Hepatocyte (in vitro differentiated cells): ENCODE measurements around the gene ADGRG6. TPM values are rescaled to one million over a fixed set of nuclear protein-coding genes. Genes with fewer than 3 reads are reported as not detected.

Experiments used
- DNase-seq: peaks from one replicate; pipeline ENCODE4 v3.0.0-alpha.2; 2016; ENCODE audit warnings: low spot score
- H2AFZ ChIP-seq: fragments of 200-600 bp; sonication (generic); 2 replicates; pipeline ENCODE4 v1.6.0; 2016; ENCODE audit warnings: antibody characterized with exemption, mild to moderate bottlenecking
- H3K27ac ChIP-seq: fragments of 200-600 bp; sonication (generic); 2 replicates; pipeline ENCODE4 v1.5.1; 2016; ENCODE audit warnings: mild to moderate bottlenecking
- H3K27me3 ChIP-seq: fragments of 200-600 bp; sonication (generic); 2 replicates; pipeline ENCODE4 v1.6.1; 2016
- H3K36me3 ChIP-seq: fragments of 200-600 bp; sonication (generic); replicated peaks from 2 replicates; pipeline ENCODE4 v1.5.1; 2016; ENCODE audit warnings: low read depth; ENCODE audit not compliant: insufficient read depth
- H3K4me1 ChIP-seq: fragments of 200-600 bp; sonication (generic); 2 replicates; pipeline ENCODE4 v1.5.1; 2016; ENCODE audit warnings: mild to moderate bottlenecking, moderate library complexity; ENCODE audit not compliant: insufficient read depth
- H3K4me2 ChIP-seq: fragments of 200-600 bp; sonication (generic); 2 replicates; pipeline ENCODE4 v1.6.0; 2016
- H3K4me3 ChIP-seq: fragments of 200-600 bp; sonication (generic); 2 replicates; pipeline ENCODE4 v1.5.1; 2016; ENCODE audit warnings: mild to moderate bottlenecking
- H3K79me2 ChIP-seq: fragments of 200-600 bp; sonication (generic); 2 replicates; pipeline ENCODE4 v1.6.0; 2017; ENCODE audit warnings: mild to moderate bottlenecking
- H3K9me2 ChIP-seq: fragments of 200-600 bp; sonication (generic); replicated peaks from 2 replicates; pipeline ENCODE4 v1.6.0; 2017; ENCODE audit warnings: mild to moderate bottlenecking; ENCODE audit not compliant: insufficient read depth
- H3K9me3 ChIP-seq: fragments of 200-600 bp; sonication (generic); 2 replicates; pipeline ENCODE4 v1.5.1; 2016; ENCODE audit warnings: low read depth, mild to moderate bottlenecking
- H4K20me1 ChIP-seq: fragments of 200-600 bp; sonication (generic); 2 replicates; pipeline ENCODE4 v1.6.0; 2016; ENCODE audit warnings: mild to moderate bottlenecking; ENCODE audit not compliant: insufficient read depth, poor library complexity, severe bottlenecking
- EZH2 ChIP-seq: fragments of 200-600 bp; sonication (generic); IDR thresholded peaks from 2 replicates; pipeline ENCODE4 v1.6.1; 2016; ENCODE audit warnings: antibody characterized with exemption, mild to moderate bottlenecking, borderline replicate concordance
- EZH2phosphoT487 ChIP-seq: fragments of 200-600 bp; sonication (generic); IDR thresholded peaks from one replicate; pipeline ENCODE4 v1.6.1; 2018; ENCODE audit warnings: antibody characterized with exemption, mild to moderate bottlenecking, low read depth, moderate library complexity; ENCODE audit not compliant: unreplicated experiment, severe bottlenecking
- WGBS: methylation state at CpG from one replicate; pipeline ENCODE4 v1.1.6; 2016; ENCODE audit warnings: low lambda C conversion rate; ENCODE audit errors: missing lambda C conversion rate; 5-methylcytosine and 5-hydroxymethylcytosine counted together
- polyA plus RNA-seq: library from polyadenylated mRNA; unstranded; fragments of >200 nt; fragmentation: Nextera tagmentation; extraction: Ambion mirVana; gene quantifications from 2 replicates; pipeline ENCODE4 v1.2.1, GENCODE V29; 2016
- total RNA-seq: library from RNA; depleted of rRNA; stranded (reverse); fragments of >200 nt; gene quantifications from 2 replicates; pipeline ENCODE4 v1.2.3, GENCODE V29; 2014
- TF ChIP-seq, protein P1 (sequence below): fragments of 200-600 bp; sonication (generic); IDR thresholded peaks from 2 replicates; pipeline ENCODE4 v1.5.1; 2016; ENCODE audit warnings: antibody characterized with exemption, mild to moderate bottlenecking; ENCODE audit not compliant: poor library complexity

Gene ADGRG6
- total and polyA plus RNA-seq, 2 experiments from 2014 or later, result 13.9 to 92.0 TPM

DNA sequence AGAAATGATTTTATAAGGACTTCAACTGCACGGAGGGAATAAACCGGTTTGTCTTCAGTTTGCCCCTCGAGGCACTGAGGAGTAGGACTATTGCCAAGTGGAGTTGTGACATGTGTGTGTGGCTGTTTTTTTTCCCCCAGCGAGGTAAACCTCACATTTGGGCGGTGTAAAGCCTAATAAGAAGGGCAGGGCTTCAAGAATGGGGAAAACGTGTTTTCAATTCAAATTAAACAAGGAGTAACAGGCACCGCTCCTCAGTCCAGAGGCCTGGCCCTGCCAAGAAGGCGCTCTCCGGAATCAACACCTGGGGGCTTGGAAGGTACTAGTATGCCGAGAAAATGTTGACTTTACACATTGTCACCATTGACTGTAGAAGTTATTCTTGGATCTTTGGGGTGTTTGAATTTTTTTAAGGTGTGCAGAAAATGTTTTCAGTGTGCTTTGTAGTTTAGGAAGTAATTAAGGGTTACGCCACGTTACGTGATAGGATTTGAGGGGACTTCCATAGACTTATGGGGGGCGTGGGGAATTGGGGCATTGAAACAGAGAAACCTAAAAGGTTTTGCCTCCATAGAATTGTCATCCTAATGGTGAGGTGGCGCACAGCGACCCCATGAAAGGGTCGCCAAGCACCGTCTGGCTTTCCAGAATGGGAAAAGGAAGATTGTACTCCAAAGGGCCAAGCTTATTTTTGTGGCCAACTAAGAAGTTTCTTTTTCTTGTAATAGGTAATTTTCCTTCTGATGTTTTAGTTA, 791 bp downstream of the ADGRG6 start:
- Histone ChIP-seq H2AFZ (peak overlapping the region; percentile 85), H3K4me1 (peaks cover 7% of the 10 kb centered on the region), H3K27ac (peak overlapping the region; percentile 83), H3K27me3 (no peaks in the 10 kb centered on the region), H3K4me2 (peak overlapping the region; percentile 88), H3K9me3 (no peaks in the 10 kb centered on the region), H3K4me3 (peak overlapping the region; percentile 86), H3K79me2 (peaks cover 53% of the 10 kb centered on the region), H4K20me1 (no peaks in the 10 kb centered on the region), H3K9me2 (no peaks in the 10 kb centered on the region), H3K36me3 (no peaks in the 10 kb centered on the region)
- 51% methylated on average over 18 of the region's 18 CpGs for WGBS
- TF ChIP-seq, protein P1, sequence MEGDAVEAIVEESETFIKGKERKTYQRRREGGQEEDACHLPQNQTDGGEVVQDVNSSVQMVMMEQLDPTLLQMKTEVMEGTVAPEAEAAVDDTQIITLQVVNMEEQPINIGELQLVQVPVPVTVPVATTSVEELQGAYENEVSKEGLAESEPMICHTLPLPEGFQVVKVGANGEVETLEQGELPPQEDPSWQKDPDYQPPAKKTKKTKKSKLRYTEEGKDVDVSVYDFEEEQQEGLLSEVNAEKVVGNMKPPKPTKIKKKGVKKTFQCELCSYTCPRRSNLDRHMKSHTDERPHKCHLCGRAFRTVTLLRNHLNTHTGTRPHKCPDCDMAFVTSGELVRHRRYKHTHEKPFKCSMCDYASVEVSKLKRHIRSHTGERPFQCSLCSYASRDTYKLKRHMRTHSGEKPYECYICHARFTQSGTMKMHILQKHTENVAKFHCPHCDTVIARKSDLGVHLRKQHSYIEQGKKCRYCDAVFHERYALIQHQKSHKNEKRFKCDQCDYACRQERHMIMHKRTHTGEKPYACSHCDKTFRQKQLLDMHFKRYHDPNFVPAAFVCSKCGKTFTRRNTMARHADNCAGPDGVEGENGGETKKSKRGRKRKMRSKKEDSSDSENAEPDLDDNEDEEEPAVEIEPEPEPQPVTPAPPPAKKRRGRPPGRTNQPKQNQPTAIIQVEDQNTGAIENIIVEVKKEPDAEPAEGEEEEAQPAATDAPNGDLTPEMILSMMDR, result no peak
- TF ChIP-seq EZH2, result no peak
- no peak for TF ChIP-seq EZH2phosphoT487
- DNase-seq, result peak; percentile 17

DNA sequence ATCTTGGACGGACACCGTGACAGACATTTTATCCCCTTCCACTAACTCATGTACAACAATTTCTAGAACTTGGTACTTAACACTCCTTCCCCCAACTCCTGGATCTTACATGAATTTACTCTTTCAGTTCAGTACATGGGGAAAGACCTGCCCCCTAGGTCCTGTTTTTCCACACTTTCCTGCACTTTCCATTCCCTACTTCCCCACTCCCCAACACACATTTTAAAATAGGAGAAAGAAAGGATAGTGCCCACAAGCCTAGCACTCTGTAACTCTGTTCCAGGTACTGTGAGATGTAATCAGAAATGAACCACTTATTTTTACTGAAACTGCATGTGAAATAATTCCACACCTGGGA, 1.3 kb downstream of the ADGRG6 start:
- no peak for DNase-seq
- WGBS, result 81% methylated on average over 2 of the region's 2 CpGs
- Histone ChIP-seq H3K4me2 (peak overlapping the region; percentile 88), H3K79me2 (peaks cover 53% of the 10 kb centered on the region), H3K27me3 (no peaks in the 10 kb centered on the region), H3K4me3 (peak overlapping the region; percentile 29), H4K20me1 (no peaks in the 10 kb centered on the region), H3K27ac (peak overlapping the region; percentile 83), H3K9me3 (no peaks in the 10 kb centered on the region), H3K36me3 (no peaks in the 10 kb centered on the region), H3K4me1 (peaks cover 7% of the 10 kb centered on the region), H2AFZ (peak overlapping the region; percentile 9), H3K9me2 (no peaks in the 10 kb centered on the region)
- no peak for TF ChIP-seq EZH2
- no peak for TF ChIP-seq EZH2phosphoT487

DNA sequence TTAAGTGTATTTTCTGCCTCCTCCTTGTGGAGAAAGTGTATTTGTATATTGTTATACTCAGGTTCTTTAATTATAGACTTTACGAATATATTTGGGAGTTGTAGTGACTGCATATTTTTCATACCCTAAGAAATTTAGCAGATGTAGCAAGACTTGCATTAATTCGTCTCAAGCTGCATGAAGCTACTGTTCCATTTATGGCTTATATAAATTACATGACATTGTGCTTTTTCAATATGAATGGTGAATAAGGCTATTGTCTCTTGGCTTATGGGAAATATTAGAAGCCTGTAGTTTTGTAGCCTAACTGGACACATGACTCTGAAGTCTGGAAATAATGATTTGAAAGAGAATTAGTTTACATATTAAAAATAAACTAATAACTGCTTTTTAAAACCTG, 2.4 kb downstream of the ADGRG6 start:
- no peaks in the 10 kb centered on the region for H3K36me3 ChIP-seq
- no peak overlapping the region for H3K27ac ChIP-seq
- H3K4me3 ChIP-seq, result peak overlapping the region; percentile 22
- no peak overlapping the region for H2AFZ ChIP-seq
- TF ChIP-seq EZH2 (no peak), EZH2phosphoT487 (no peak)
- TF ChIP-seq, protein P1, result no peak
- H3K27me3 ChIP-seq, result no peaks in the 10 kb centered on the region
- no peaks in the 10 kb centered on the region for H3K9me2 ChIP-seq
- WGBS, result 78% methylated on average over 2 of the region's 2 CpGs
- DNase-seq, result no peak
- peaks cover 7% of the 10 kb centered on the region for H3K4me1 ChIP-seq
- H3K79me2 ChIP-seq, result peaks cover 60% of the 10 kb centered on the region
- H3K4me2 ChIP-seq, result peak overlapping the region; percentile 88
- H3K9me3 ChIP-seq, result no peaks in the 10 kb centered on the region
- H4K20me1 ChIP-seq, result no peaks in the 10 kb centered on the region

DNA sequence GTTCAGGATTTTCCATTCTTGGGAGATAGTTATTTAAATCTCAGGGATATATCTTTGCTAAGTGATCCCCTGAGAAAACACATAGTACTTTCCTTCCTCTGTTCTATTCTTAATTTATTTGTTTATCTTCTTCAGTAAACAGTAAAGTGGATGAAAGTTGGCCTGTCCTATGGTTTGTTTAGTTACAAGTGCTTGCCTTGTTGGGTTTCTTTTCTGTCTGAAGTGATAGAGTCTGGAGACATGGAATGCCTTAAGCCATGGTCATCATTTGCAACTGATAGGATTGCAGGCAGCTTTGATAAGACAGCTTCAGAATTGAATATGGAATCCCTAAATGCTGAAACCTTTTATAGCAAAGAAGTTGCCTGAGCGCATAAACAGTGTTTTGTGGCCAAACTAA, 4.9 kb downstream of the ADGRG6 start:
- WGBS, result 74% methylated on average over 1 of the region's 1 CpG
- H3K4me1 ChIP-seq, result no peaks in the 10 kb centered on the region

More for the DNA sequence above, 4.9 kb downstream of the ADGRG6 start:
- peak overlapping the region; percentile 0 for H3K27ac ChIP-seq
- no peaks in the 10 kb centered on the region for H3K36me3 ChIP-seq
- peaks cover 70% of the 10 kb centered on the region for H3K79me2 ChIP-seq
- H3K9me3 ChIP-seq, result no peaks in the 10 kb centered on the region
- no peaks in the 10 kb centered on the region for H4K20me1 ChIP-seq
- no peak for TF ChIP-seq EZH2
- TF ChIP-seq, protein P1, result no peak
- no peak for TF ChIP-seq EZH2phosphoT487
- H2AFZ ChIP-seq, result no peak overlapping the region
- H3K4me2 ChIP-seq, result peak overlapping the region; percentile 88
- H3K9me2 ChIP-seq, result no peaks in the 10 kb centered on the region
- no peaks in the 10 kb centered on the region for H3K27me3 ChIP-seq
- H3K4me3 ChIP-seq, result no peak overlapping the region
- no peak for DNase-seq
